ENCODE data around the gene ARID1B. TPM values are rescaled to one million over a fixed set of nuclear protein-coding genes. Genes with fewer than 3 reads are reported as not detected.

Gene ARID1B
- total RNA-seq, 1 experiment from 2014 or later, result 86.3 TPM

GRCh38 chr6:157228426-157229131, 451.4 kb downstream of the ARID1B start:
- TF ChIP-seq CTCF (conservative IDR thresholded peaks at IDR 0.05; ENCODE audit: low read depth, low read length), result no peak
- TF ChIP-seq EZH2 (IDR thresholded peaks at IDR 0.05; ENCODE audit: borderline replicate concordance, low read depth, low read length, poor library complexity, severe bottlenecking), result no peak
- ChIA-PET POLR2A (ENCODE audit: low non-redundant PET) (no interaction called here), CTCF (no interaction called here)
- Histone ChIP-seq H3K4me3 (ENCODE audit: low read depth, low read length, poor library complexity, severe bottlenecking) (no peak overlapping the region), H3K27ac (ENCODE audit: low read depth, low read length, poor library complexity, severe bottlenecking) (no peak overlapping the region), H3K36me3 (ENCODE audit: insufficient read depth, low read length, poor library complexity, severe bottlenecking) (no peaks in the 10 kb centered on the region), H3K27me3 (replicated peaks; ENCODE audit: insufficient read depth, low read depth, low read length, poor library complexity) (no peaks in the 10 kb centered on the region), H3K4me1 (ENCODE audit: insufficient read depth, low read length, poor library complexity, severe bottlenecking) (no peaks in the 10 kb centered on the region), H3K9me3 (ENCODE audit: low read depth, low read length, poor library complexity, severe bottlenecking) (no peaks in the 10 kb centered on the region)
- DNase-seq (ENCODE audit: low spot score), result no peak
- no TSS peak for BruUV-seq (replicated peaks)
- intact Hi-C loops (cut with micrococcal nuclease; ENCODE audit: unreplicated experiment), result no loop called here

- Histone ChIP-seq H3K27me3 (replicated peaks; ENCODE audit: insufficient read depth, low read depth, low read length, poor library complexity) (no peaks in the 10 kb centered on the region), H3K27ac (ENCODE audit: low read depth, low read length, poor library complexity, severe bottlenecking) (no peak overlapping the region), H3K4me3 (ENCODE audit: low read depth, low read length, poor library complexity, severe bottlenecking) (no peak overlapping the region), H3K9me3 (ENCODE audit: low read depth, low read length, poor library complexity, severe bottlenecking) (no peaks in the 10 kb centered on the region), H3K36me3 (ENCODE audit: insufficient read depth, low read length, poor library complexity, severe bottlenecking) (no peaks in the 10 kb centered on the region), H3K4me1 (ENCODE audit: insufficient read depth, low read length, poor library complexity, severe bottlenecking) (no peaks in the 10 kb centered on the region)
- no peak for DNase-seq (ENCODE audit: low spot score)
- ChIA-PET CTCF (no interaction called here), POLR2A (ENCODE audit: low non-redundant PET) (no interaction called here)
- intact Hi-C loops (cut with micrococcal nuclease; ENCODE audit: unreplicated experiment), result no loop called here
- no TSS peak for BruUV-seq (replicated peaks)
- TF ChIP-seq EZH2 (IDR thresholded peaks at IDR 0.05; ENCODE audit: borderline replicate concordance, low read depth, low read length, poor library complexity, severe bottlenecking) (no peak), CTCF (conservative IDR thresholded peaks at IDR 0.05; ENCODE audit: low read depth, low read length) (no peak)
These were observed 452.0 kb downstream of the ARID1B start for GRCh38 chr6:157229132-157229618.

GRCh38 chr6:157229713-157230112, 452.5 kb downstream of the ARID1B start:
- H3K4me3 ChIP-seq (ENCODE audit: low read depth, low read length, poor library complexity, severe bottlenecking), result no peak overlapping the region
- intact Hi-C loops (cut with micrococcal nuclease; ENCODE audit: unreplicated experiment), result no loop called here
- ChIA-PET CTCF (no interaction called here), POLR2A (ENCODE audit: low non-redundant PET) (no interaction called here)
- H3K27me3 ChIP-seq (replicated peaks; ENCODE audit: insufficient read depth, low read depth, low read length, poor library complexity), result no peaks in the 10 kb centered on the region
- H3K4me1 ChIP-seq (ENCODE audit: insufficient read depth, low read length, poor library complexity, severe bottlenecking), result no peaks in the 10 kb centered on the region
- no TSS peak for BruUV-seq (replicated peaks)
- H3K9me3 ChIP-seq (ENCODE audit: low read depth, low read length, poor library complexity, severe bottlenecking), result no peaks in the 10 kb centered on the region
- no peak overlapping the region for H3K27ac ChIP-seq (ENCODE audit: low read depth, low read length, poor library complexity, severe bottlenecking)
- H3K36me3 ChIP-seq (ENCODE audit: insufficient read depth, low read length, poor library complexity, severe bottlenecking), result no peaks in the 10 kb centered on the region
- no peak for DNase-seq (ENCODE audit: low spot score)
- TF ChIP-seq EZH2 (IDR thresholded peaks at IDR 0.05; ENCODE audit: borderline replicate concordance, low read depth, low read length, poor library complexity, severe bottlenecking) (no peak), CTCF (conservative IDR thresholded peaks at IDR 0.05; ENCODE audit: low read depth, low read length) (no peak)
